SK-N-SH (cell line): Measurements from ENCODE around the gene APC. TPM values are rescaled to one million over a fixed set of nuclear protein-coding genes. Genes with fewer than 3 reads are reported as not detected.

Source experiments
- CTCF ChIA-PET: fragments of 300-600, 350-600 bp; formaldehyde crosslinking; extraction: SDS; loops from one replicate; lab custom pipeline; 2021; lab: Yijun Ruan, JAX
- POLR2A ChIA-PET: fragments of 350-600 bp; sonication (Branson Sonifier 250); formaldehyde crosslinking; extraction: SDS; loops from one replicate; lab custom pipeline; 2020; ENCODE audit warnings: antibody characterized with exemption, inconsistent platforms; lab: Yijun Ruan, JAX
- DNase-seq: peaks from one replicate; pipeline ENCODE4 v3.0.0; 2012
- H2AFZ ChIP-seq: fragments of 200-600 bp; sonication (generic); 2 replicates; pipeline ENCODE4 v1.8.1; 2016; ENCODE audit warnings: antibody characterized with exemption, mild to moderate bottlenecking, low read depth
- H3F3A ChIP-seq: fragments of 200-600 bp; sonication (generic); replicated peaks from 2 replicates; pipeline ENCODE3; 2016; ENCODE audit warnings: antibody characterized with exemption, mild to moderate bottlenecking; ENCODE audit not compliant: insufficient read depth
- H3K27ac ChIP-seq, 2 experiments: fragments of 200-500 bp in 1 of 2; fragments of 200-600 bp in 1 of 2; sonication (Bioruptor generic) in 1 of 2; sonication (generic), shearing (Covaris generic) in 1 of 2; 2 replicates each; pipeline versions ENCODE4 v1.5.1 to v1.6.1; 2014 to 2016; ENCODE audit warnings: low read depth in 2 of 2, inconsistent platforms in 1 of 2, low read length in 1 of 2, mild to moderate bottlenecking in 1 of 2, mixed read lengths in 1 of 2
- H3K27me3 ChIP-seq: fragments of 200-600 bp; sonication (generic), shearing (Covaris generic); 2 replicates; pipeline ENCODE4 v1.6.1; 2016; ENCODE audit warnings: mixed run types; ENCODE audit not compliant: insufficient read depth
- H3K36me3 ChIP-seq, 2 experiments: fragments of 200-500 bp in 1 of 2; fragments of 200-600 bp in 1 of 2; sonication (Bioruptor generic) in 1 of 2; sonication (generic) in 1 of 2; replicated peaks in 1 of 2; 2 replicates each; pipeline versions ENCODE3 to v1.5.1; 2014 to 2016; ENCODE audit warnings: low read length in 1 of 2, mild to moderate bottlenecking in 1 of 2; ENCODE audit not compliant: insufficient read depth in 2 of 2, control insufficient read depth in 1 of 2
- H3K4me1 ChIP-seq, 2 experiments: fragments of 200-500 bp in 1 of 2; fragments of 200-600 bp in 1 of 2; sonication (Bioruptor generic) in 1 of 2; sonication (generic), shearing (Covaris generic) in 1 of 2; 2 replicates each; pipeline versions ENCODE4 v1.5.1 to v1.6.1; 2014 to 2016; ENCODE audit warnings: low read depth in 1 of 2, low read length in 1 of 2, mixed run types in 1 of 2; ENCODE audit not compliant: insufficient read depth in 2 of 2, control insufficient read depth in 1 of 2
- H3K4me2 ChIP-seq: fragments of 200-600 bp; sonication (generic), shearing (Covaris generic); 2 replicates; pipeline ENCODE4 v1.6.1; 2017; ENCODE audit warnings: mixed run types
- H3K4me3 ChIP-seq, 2 experiments: fragments of 200-500 bp in 1 of 2; fragments of 200-600 bp in 1 of 2; sonication (Bioruptor generic) in 1 of 2; sonication (generic), shearing (Covaris generic) in 1 of 2; 2 replicates each; pipeline versions ENCODE4 v1.5.1 to v1.8.1; 2014 to 2016; ENCODE audit warnings: low read depth in 2 of 2, inconsistent platforms in 1 of 2, low read length in 1 of 2, mild to moderate bottlenecking in 1 of 2, mixed read lengths in 1 of 2, moderate library complexity in 1 of 2
- H3K79me2 ChIP-seq: fragments of 200-600 bp; sonication (generic); 2 replicates; pipeline ENCODE4 v1.8.1; 2017; ENCODE audit warnings: mild to moderate bottlenecking; ENCODE audit not compliant: insufficient read depth
- H3K9ac ChIP-seq: fragments of 200-600 bp; sonication (generic); 2 replicates; pipeline ENCODE4 v1.6.1; 2017; ENCODE audit warnings: mixed run types
- H3K9me2 ChIP-seq: fragments of 200-600 bp; sonication (generic); 2 replicates; pipeline ENCODE4 v1.6.1; 2017; ENCODE audit warnings: mixed run types
- H3K9me3 ChIP-seq: fragments of 200-600 bp; sonication (generic); 2 replicates; pipeline ENCODE4 v1.6.1; 2017; ENCODE audit warnings: mixed run types, mild to moderate bottlenecking, moderate library complexity
- H4K20me1 ChIP-seq: fragments of 200-600 bp; sonication (generic); 2 replicates; pipeline ENCODE4 v1.6.1; 2017; ENCODE audit warnings: mild to moderate bottlenecking, mixed run types; ENCODE audit not compliant: insufficient read depth
- CHD2 ChIP-seq: fragments of 150-350 bp; IDR thresholded peaks from 2 replicates; pipeline ENCODE4 v1.6.1; 2018; ENCODE audit warnings: low read length; ENCODE audit not compliant: partially characterized antibody
- ELF1 ChIP-seq: IDR thresholded peaks from 2 replicates; pipeline ENCODE4 v1.4.0; 2012
- EP300 ChIP-seq, 2 experiments: IDR thresholded peaks; 2 replicates each; pipeline versions ENCODE4 v1.4.0 to v1.6.1; 2012; ENCODE audit warnings: borderline replicate concordance in 1 of 2, low read depth in 1 of 2, low read length in 1 of 2
- EZH2phosphoT487 ChIP-seq: fragments of 200-600 bp; sonication (generic); IDR thresholded peaks from 2 replicates; pipeline ENCODE4 v1.6.1; 2017; ENCODE audit warnings: low read depth, mixed run types, mild to moderate bottlenecking, antibody characterized with exemption, moderate library complexity, borderline replicate concordance
- FOXJ3 ChIP-seq: sonication (generic); formaldehyde crosslinking; IDR thresholded peaks from 2 replicates; pipeline ENCODE4 v1.5.1; 2020; ENCODE audit warnings: mild to moderate bottlenecking, missing genetic modification reagents
- FOXM1 ChIP-seq: IDR thresholded peaks from 2 replicates; pipeline ENCODE4 v1.4.0; 2012; ENCODE audit warnings: low read depth, mild to moderate bottlenecking
- GABPA ChIP-seq: IDR thresholded peaks from 2 replicates; pipeline ENCODE4 v1.4.0; 2012; ENCODE audit warnings: low read depth, mild to moderate bottlenecking
- MXI1 ChIP-seq: IDR thresholded peaks from 2 replicates; pipeline ENCODE4 v1.6.1; 2012; ENCODE audit warnings: mild to moderate bottlenecking, low read depth, low read length, improper control_type of control experiment
- NFIC ChIP-seq: IDR thresholded peaks from 2 replicates; pipeline ENCODE4 v1.4.0; 2012; ENCODE audit warnings: borderline replicate concordance
- NRF1 ChIP-seq: IDR thresholded peaks from 2 replicates; pipeline ENCODE4 v1.6.1; 2012; ENCODE audit warnings: low read depth, mild to moderate bottlenecking, low read length
- POLR2AphosphoS5 ChIP-seq: IDR thresholded peaks from 2 replicates; pipeline ENCODE4 v1.6.1; 2012; ENCODE audit warnings: low read depth, low read length
- RAD21 ChIP-seq: IDR thresholded peaks from 2 replicates; pipeline ENCODE4 v1.6.1; 2012; ENCODE audit warnings: mild to moderate bottlenecking, low read length
- RCOR1 ChIP-seq: fragments of 150-350 bp; IDR thresholded peaks from 2 replicates; pipeline ENCODE4 v1.6.1; 2017; ENCODE audit warnings: antibody characterized with exemption, low read length
- RFX5 ChIP-seq: IDR thresholded peaks from 2 replicates; pipeline ENCODE4 v1.6.1; 2012; ENCODE audit warnings: mild to moderate bottlenecking, improper control_type of control experiment, low read length
- RXRA ChIP-seq: IDR thresholded peaks from 2 replicates; pipeline ENCODE4 v1.4.0; 2012; ENCODE audit warnings: low read depth, mild to moderate bottlenecking, borderline replicate concordance
- SIN3A ChIP-seq: IDR thresholded peaks from 2 replicates; pipeline ENCODE4 v1.6.1; 2012; ENCODE audit warnings: low read depth, mild to moderate bottlenecking, low read length, moderate library complexity, borderline replicate concordance
- SMC3 ChIP-seq: IDR thresholded peaks from 2 replicates; pipeline ENCODE4 v1.6.1; 2012; ENCODE audit warnings: low read depth, low read length, improper control_type of control experiment
- TEAD4 ChIP-seq: IDR thresholded peaks from 2 replicates; pipeline ENCODE4 v1.4.0; 2012; ENCODE audit warnings: mild to moderate bottlenecking, borderline replicate concordance; ENCODE audit not compliant: insufficient read depth
- WGBS: methylation state at CpG from one replicate; pipeline ENCODE4 v1.1.6; 2017; ENCODE audit warnings: low lambda C conversion rate; 5-methylcytosine and 5-hydroxymethylcytosine counted together
- polyA plus RNA-seq, 3 experiments: library from polyadenylated mRNA; depleted of rRNA; stranded (reverse); fragments of >200 nt; gene quantifications; 2 replicates each; pipeline ENCODE4 v1.2.3, GENCODE V29; 2012
- TF ChIP-seq, protein P1 (sequence below): IDR thresholded peaks from 2 replicates; pipeline ENCODE4 v1.4.0; 2012; ENCODE audit warnings: low read depth, borderline replicate concordance
- TF ChIP-seq, protein P2 (sequence below): IDR thresholded peaks from 2 replicates; pipeline ENCODE4; 2012
- TF ChIP-seq, protein P3 (sequence below): fragments of 150-350 bp; IDR thresholded peaks from 2 replicates; pipeline ENCODE4 v1.6.1; 2017; ENCODE audit warnings: antibody characterized with exemption, low read length, low read depth, borderline replicate concordance

APC gene
- polyA plus RNA-seq, 1 of the 3 experiments (the other 2 are of a cell fraction) = 5.1 TPM

DNA sequence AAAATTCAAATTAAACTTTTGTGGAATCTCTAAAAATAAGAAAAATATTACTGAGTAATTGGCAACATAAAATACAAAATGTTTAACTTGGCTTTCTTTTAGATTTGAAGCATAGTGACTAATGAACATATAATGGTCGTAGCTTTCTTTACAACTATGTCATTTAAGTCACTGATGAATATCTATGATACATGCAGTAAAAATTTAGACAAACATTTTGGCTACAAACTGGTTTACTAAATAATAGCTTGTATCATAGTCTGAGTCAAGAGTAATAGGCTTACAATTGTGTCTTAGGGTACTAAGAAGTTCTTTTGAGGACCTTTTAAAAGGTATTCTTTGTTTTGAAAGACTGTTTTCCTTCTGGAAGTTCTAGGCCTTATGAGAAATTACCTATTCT, 2.0 kb upstream of the APC start (continued):
- no peak for TF ChIP-seq MXI1
- TF ChIP-seq RAD21 = no peak
- no peak for TF ChIP-seq RCOR1
- no peak for TF ChIP-seq ELF1
- TF ChIP-seq, protein P1, sequence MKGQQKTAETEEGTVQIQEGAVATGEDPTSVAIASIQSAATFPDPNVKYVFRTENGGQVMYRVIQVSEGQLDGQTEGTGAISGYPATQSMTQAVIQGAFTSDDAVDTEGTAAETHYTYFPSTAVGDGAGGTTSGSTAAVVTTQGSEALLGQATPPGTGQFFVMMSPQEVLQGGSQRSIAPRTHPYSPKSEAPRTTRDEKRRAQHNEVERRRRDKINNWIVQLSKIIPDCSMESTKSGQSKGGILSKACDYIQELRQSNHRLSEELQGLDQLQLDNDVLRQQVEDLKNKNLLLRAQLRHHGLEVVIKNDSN = no peak
- TF ChIP-seq FOXM1 = no peak; the same call in 1 of the 2 replicates
- TF ChIP-seq SIN3A = no peak
- no peak for TF ChIP-seq RFX5
- TF ChIP-seq POLR2AphosphoS5 = no peak

DNA sequence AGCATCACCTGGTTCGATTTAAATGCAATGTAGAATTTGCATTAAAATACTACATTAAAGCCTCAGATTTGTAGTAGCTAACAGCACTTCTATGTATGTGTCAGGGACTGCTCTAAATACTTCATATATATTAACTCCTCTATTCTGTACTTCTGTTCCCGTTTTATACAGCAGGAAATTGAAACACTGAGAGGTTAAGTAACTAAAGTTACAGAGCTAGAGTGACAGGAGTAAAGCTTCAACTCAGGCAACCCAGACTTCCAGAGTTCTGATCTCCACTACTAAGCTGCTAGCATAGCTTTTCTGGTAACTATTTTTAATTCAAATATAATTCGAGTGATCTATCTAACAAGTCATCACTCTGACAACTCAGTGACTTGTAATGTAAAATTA, 619 bp upstream of the APC start:
- no peak for DNase-seq
- Histone ChIP-seq H3K9me2 (no peaks in the 10 kb centered on the region), H3K4me2 (peak overlapping the region; percentile 86), H3F3A (peaks cover 33% of the 10 kb centered on the region), H4K20me1 (no peaks in the 10 kb centered on the region; the same call in 1 of the 2 replicates), H3K9me3 (no peaks in the 10 kb centered on the region), H3K9ac (peak overlapping the region; percentile 66; the same call in 1 of the 2 replicates), H3K36me3 (peaks cover 0 to 3% of the 10 kb centered on the region in 2 experiments), H2AFZ (peak overlapping the region; percentile 82), H3K27ac (peak overlapping the region; percentile 74 to 89), H3K4me3 (peak overlapping the region; percentile 80 to 89), H3K79me2 (peaks cover 79% of the 10 kb centered on the region), H3K4me1 (peaks cover 10 to 22% of the 10 kb centered on the region in 2 experiments; a peak in 3 of 4 replicates), H3K27me3 (no peaks in the 10 kb centered on the region)
- WGBS = 24% methylated on average over 3 of the region's 3 CpGs
- POLR2A ChIA-PET = interaction anchor here (0.8 to 1.4 kb wide), 2 partner anchors 30 to 239 kb away, joined by 3 read pairs; partner anchors contain the start of gene DCP2
- TF ChIP-seq SIN3A (no peak), FOXJ3 (CRISPR knock-in tag) (no peak), EZH2phosphoT487 (no peak), NFIC (no peak), RCOR1 (no peak), TEAD4 (no peak), RXRA (no peak), NRF1 (no peak), EP300 (IDR thresholded peaks at IDR 0.05; ENCODE audit: borderline replicate concordance in 1 of 2, low read depth in 1 of 2, low read length in 1 of 2) (no peak), SMC3 (no peak), CHD2 (no peak), RAD21 (no peak), GABPA (no peak)
- TF ChIP-seq, protein P2, sequence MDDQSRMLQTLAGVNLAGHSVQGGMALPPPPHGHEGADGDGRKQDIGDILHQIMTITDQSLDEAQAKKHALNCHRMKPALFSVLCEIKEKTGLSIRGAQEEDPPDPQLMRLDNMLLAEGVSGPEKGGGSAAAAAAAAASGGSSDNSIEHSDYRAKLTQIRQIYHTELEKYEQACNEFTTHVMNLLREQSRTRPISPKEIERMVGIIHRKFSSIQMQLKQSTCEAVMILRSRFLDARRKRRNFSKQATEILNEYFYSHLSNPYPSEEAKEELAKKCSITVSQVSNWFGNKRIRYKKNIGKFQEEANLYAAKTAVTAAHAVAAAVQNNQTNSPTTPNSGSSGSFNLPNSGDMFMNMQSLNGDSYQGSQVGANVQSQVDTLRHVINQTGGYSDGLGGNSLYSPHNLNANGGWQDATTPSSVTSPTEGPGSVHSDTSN = no peak
- TF ChIP-seq, protein P1 = no peak
- TF ChIP-seq, protein P3, sequence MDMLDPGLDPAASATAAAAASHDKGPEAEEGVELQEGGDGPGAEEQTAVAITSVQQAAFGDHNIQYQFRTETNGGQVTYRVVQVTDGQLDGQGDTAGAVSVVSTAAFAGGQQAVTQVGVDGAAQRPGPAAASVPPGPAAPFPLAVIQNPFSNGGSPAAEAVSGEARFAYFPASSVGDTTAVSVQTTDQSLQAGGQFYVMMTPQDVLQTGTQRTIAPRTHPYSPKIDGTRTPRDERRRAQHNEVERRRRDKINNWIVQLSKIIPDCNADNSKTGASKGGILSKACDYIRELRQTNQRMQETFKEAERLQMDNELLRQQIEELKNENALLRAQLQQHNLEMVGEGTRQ = no peak
- CTCF ChIA-PET = interaction anchor here (0.5 to 4.6 kb wide), 8 partner anchors 10 to 180 kb away, joined by 3 to 25 read pairs (median 3); no protein-coding TSS in a partner anchor
